SK-N-SH (cell line): ENCODE measurements around the gene RGL4. TPM values are rescaled to one million over a fixed set of nuclear protein-coding genes. Genes with fewer than 3 reads are reported as not detected.

Experiments
- ELF1 ChIP-seq: IDR thresholded peaks from 2 replicates; pipeline ENCODE4 v1.4.0; 2012
- EZH2phosphoT487 ChIP-seq: fragments of 200-600 bp; sonication (generic); IDR thresholded peaks from 2 replicates; pipeline ENCODE4 v1.6.1; 2017; ENCODE audit warnings: low read depth, mixed run types, mild to moderate bottlenecking, antibody characterized with exemption, moderate library complexity, borderline replicate concordance
- GATA2 ChIP-seq: sonication (generic); formaldehyde crosslinking; IDR thresholded peaks from 2 replicates; pipeline ENCODE4 v1.5.0; 2020; ENCODE audit warnings: mild to moderate bottlenecking, missing genetic modification reagents
- MEF2A ChIP-seq: IDR thresholded peaks from 2 replicates; pipeline ENCODE4 v1.4.0; 2012; ENCODE audit warnings: low read depth, borderline replicate concordance
- NRF1 ChIP-seq: IDR thresholded peaks from 2 replicates; pipeline ENCODE4 v1.6.1; 2012; ENCODE audit warnings: low read depth, mild to moderate bottlenecking, low read length
- POLR2AphosphoS5 ChIP-seq: IDR thresholded peaks from 2 replicates; pipeline ENCODE4 v1.6.1; 2012; ENCODE audit warnings: low read depth, low read length
- RFX5 ChIP-seq: IDR thresholded peaks from 2 replicates; pipeline ENCODE4 v1.6.1; 2012; ENCODE audit warnings: mild to moderate bottlenecking, improper control_type of control experiment, low read length
- RXRA ChIP-seq: IDR thresholded peaks from 2 replicates; pipeline ENCODE4 v1.4.0; 2012; ENCODE audit warnings: low read depth, mild to moderate bottlenecking, borderline replicate concordance
- SIN3A ChIP-seq: IDR thresholded peaks from 2 replicates; pipeline ENCODE4 v1.6.1; 2012; ENCODE audit warnings: low read depth, mild to moderate bottlenecking, low read length, moderate library complexity, borderline replicate concordance
- TCF12 ChIP-seq: IDR thresholded peaks from 2 replicates; pipeline ENCODE4 v1.4.0; 2012
- YY1 ChIP-seq: IDR thresholded peaks from 2 replicates; pipeline ENCODE4 v1.4.0; 2012; ENCODE audit warnings: low read depth, mild to moderate bottlenecking
- polyA plus RNA-seq, 3 experiments: library from polyadenylated mRNA; depleted of rRNA; stranded (reverse); fragments of >200 nt; gene quantifications; 2 replicates each; pipeline ENCODE4 v1.2.3, GENCODE V29; 2012
- TF ChIP-seq, protein P1 (sequence below): IDR thresholded peaks from 2 replicates; pipeline ENCODE4 v1.4.0; 2012; ENCODE audit warnings: low read depth
- TF ChIP-seq, protein P2 (sequence below): IDR thresholded peaks from 2 replicates; pipeline ENCODE4; 2012
- TF ChIP-seq, protein P3 (sequence below): IDR thresholded peaks from 2 replicates; pipeline ENCODE4 v1.4.0; 2012; ENCODE audit warnings: low read depth, borderline replicate concordance
- TF ChIP-seq, protein P4 (sequence below): IDR thresholded peaks from 2 replicates; pipeline ENCODE4 v1.6.1; 2012; ENCODE audit warnings: mild to moderate bottlenecking, low read depth, low read length, moderate library complexity

RGL4 gene
- polyA plus RNA-seq, 1 of the 3 experiments (the other 2 are of a cell fraction), result not detected

DNA sequence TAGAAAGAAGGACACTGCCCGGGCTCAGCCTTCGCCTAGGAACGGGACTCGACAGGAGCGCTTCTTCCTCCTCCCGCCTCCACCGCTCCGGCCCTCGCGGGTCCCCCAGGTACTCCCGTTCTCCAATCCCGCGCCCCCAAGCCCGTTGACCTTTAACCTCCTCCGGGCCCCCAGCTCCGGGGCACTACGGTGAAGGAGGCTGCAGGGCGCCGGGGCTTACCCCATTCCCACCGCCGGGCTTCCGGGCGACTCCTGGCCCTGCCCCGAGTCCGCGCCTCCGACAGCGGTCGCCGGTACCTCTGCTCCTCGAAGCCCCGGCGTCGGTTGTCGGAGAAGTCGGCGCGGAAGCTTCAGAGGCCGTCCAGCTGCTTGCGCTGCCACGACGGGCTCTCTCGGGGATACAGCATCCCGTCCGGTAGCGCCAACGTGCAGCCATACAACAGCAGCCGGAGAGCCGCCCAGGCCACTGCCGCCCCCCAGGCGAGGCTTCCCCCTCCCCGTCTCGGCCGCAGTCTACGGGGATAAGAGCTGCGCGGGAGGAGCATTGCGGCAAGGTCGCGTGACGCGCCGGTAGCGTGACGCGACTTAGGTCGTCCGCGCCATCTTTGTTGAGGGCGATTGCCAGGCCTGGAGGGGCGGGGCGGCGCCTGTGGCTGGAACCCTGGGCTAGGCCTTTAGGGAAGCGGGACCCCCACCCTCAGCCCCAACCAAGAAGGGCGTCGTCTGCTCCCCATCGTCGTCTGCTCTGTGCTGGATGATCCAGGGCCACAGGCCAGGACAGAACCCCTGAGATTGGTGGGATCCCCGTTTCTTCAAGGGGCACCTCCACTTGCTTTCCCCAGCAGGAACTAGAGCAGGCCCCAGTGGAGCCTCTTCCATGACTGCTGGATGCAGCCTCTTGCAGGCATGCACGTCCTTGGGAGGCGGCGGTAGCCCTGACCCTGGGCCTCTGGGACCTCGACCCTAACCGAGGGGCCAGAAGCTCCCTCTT, 26.3 kb downstream of the RGL4 start (continued):
- TF ChIP-seq, protein P1, sequence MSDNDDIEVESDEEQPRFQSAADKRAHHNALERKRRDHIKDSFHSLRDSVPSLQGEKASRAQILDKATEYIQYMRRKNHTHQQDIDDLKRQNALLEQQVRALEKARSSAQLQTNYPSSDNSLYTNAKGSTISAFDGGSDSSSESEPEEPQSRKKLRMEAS, result peak; percentile 83; the same call in 1 of the 2 replicates
- TF ChIP-seq POLR2AphosphoS5, result peak; percentile 87
- TF ChIP-seq, protein P2, sequence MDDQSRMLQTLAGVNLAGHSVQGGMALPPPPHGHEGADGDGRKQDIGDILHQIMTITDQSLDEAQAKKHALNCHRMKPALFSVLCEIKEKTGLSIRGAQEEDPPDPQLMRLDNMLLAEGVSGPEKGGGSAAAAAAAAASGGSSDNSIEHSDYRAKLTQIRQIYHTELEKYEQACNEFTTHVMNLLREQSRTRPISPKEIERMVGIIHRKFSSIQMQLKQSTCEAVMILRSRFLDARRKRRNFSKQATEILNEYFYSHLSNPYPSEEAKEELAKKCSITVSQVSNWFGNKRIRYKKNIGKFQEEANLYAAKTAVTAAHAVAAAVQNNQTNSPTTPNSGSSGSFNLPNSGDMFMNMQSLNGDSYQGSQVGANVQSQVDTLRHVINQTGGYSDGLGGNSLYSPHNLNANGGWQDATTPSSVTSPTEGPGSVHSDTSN, result no peak
- TF ChIP-seq EZH2phosphoT487, result no peak
- TF ChIP-seq ELF1, result 0 out of 2 replicates have a peak, but pooled peaks have one; percentile 37
- TF ChIP-seq YY1, result peak; percentile 99
- peak; percentile 70 for TF ChIP-seq NRF1
- TF ChIP-seq RXRA, result no peak
- TF ChIP-seq GATA2, result no peak
- TF ChIP-seq SIN3A, result peak; percentile 72; the same call in 1 of the 2 replicates
- TF ChIP-seq, protein P3, sequence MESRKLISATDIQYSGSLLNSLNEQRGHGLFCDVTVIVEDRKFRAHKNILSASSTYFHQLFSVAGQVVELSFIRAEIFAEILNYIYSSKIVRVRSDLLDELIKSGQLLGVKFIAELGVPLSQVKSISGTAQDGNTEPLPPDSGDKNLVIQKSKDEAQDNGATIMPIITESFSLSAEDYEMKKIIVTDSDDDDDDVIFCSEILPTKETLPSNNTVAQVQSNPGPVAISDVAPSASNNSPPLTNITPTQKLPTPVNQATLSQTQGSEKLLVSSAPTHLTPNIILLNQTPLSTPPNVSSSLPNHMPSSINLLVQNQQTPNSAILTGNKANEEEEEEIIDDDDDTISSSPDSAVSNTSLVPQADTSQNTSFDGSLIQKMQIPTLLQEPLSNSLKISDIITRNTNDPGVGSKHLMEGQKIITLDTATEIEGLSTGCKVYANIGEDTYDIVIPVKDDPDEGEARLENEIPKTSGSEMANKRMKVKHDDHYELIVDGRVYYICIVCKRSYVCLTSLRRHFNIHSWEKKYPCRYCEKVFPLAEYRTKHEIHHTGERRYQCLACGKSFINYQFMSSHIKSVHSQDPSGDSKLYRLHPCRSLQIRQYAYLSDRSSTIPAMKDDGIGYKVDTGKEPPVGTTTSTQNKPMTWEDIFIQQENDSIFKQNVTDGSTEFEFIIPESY, result peak; percentile 80; the same call in 1 of the 2 replicates
- TF ChIP-seq MEF2A, result no peak
- TF ChIP-seq, protein P4, sequence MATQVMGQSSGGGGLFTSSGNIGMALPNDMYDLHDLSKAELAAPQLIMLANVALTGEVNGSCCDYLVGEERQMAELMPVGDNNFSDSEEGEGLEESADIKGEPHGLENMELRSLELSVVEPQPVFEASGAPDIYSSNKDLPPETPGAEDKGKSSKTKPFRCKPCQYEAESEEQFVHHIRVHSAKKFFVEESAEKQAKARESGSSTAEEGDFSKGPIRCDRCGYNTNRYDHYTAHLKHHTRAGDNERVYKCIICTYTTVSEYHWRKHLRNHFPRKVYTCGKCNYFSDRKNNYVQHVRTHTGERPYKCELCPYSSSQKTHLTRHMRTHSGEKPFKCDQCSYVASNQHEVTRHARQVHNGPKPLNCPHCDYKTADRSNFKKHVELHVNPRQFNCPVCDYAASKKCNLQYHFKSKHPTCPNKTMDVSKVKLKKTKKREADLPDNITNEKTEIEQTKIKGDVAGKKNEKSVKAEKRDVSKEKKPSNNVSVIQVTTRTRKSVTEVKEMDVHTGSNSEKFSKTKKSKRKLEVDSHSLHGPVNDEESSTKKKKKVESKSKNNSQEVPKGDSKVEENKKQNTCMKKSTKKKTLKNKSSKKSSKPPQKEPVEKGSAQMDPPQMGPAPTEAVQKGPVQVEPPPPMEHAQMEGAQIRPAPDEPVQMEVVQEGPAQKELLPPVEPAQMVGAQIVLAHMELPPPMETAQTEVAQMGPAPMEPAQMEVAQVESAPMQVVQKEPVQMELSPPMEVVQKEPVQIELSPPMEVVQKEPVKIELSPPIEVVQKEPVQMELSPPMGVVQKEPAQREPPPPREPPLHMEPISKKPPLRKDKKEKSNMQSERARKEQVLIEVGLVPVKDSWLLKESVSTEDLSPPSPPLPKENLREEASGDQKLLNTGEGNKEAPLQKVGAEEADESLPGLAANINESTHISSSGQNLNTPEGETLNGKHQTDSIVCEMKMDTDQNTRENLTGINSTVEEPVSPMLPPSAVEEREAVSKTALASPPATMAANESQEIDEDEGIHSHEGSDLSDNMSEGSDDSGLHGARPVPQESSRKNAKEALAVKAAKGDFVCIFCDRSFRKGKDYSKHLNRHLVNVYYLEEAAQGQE, result no peak
- TF ChIP-seq RFX5, result no peak
- TF ChIP-seq TCF12, result no peak
- TF ChIP-seq, all 33 proteins: peak for 10
